IMR-90 (cell line): ENCODE measurements around the gene EIF4EBP2. TPM values are rescaled to one million over a fixed set of nuclear protein-coding genes. Genes with fewer than 3 reads are reported as not detected.
A peak's percentile ranks its signal among the peaks of the same experiment; 100 is the strongest.

Experiments
- ATAC-seq: fragments of 200-7000 bp; cut with Tn5 transposase; 2 replicates; pipeline ENCODE4 v1.9.1; 2020; ENCODE audit warnings: low read depth, mild to moderate bottlenecking, moderate library complexity
- BruUV-seq: library from RNA; stranded (reverse); fragments of 400-500 nt; replicated peaks from 2 replicates; lab custom pipeline; 2021; lab: Mats Ljungman, UMichigan
- CTCF ChIA-PET: fragments of 300-600 bp; formaldehyde crosslinking; extraction: SDS; loops from one replicate; lab custom pipeline; 2021; ENCODE audit warnings: antibody characterized with exemption; lab: Yijun Ruan, JAX
- POLR2A ChIA-PET: fragments of 300-600 bp; sonication (Branson Sonifier 250); formaldehyde crosslinking; loops from one replicate; lab custom pipeline; 2022; ENCODE audit warnings: antibody characterized with exemption; ENCODE audit not compliant: unreplicated experiment; lab: Charles Lee
- DNase-seq: peaks from one replicate; pipeline ENCODE4 v3.0.0; 2013
- H2AFZ ChIP-seq: replicated peaks from 2 replicates; pipeline ENCODE3; 2013; ENCODE audit warnings: low read length, mild to moderate bottlenecking; ENCODE audit not compliant: poor library complexity
- H2AK5ac ChIP-seq: 2 replicates; pipeline ENCODE4 v1.6.1; 2013; ENCODE audit warnings: low read depth, low read length, inconsistent platforms
- H2AK9ac ChIP-seq: replicated peaks from 2 replicates; pipeline ENCODE3; 2013; ENCODE audit warnings: mild to moderate bottlenecking, low read depth, low read length, moderate library complexity; ENCODE audit not compliant: poor library complexity
- H2BK120ac ChIP-seq: 2 replicates; pipeline ENCODE4 v1.6.1; 2013; ENCODE audit warnings: low read depth, low read length, inconsistent platforms
- H2BK15ac ChIP-seq: 3 replicates; pipeline ENCODE4 v1.6.1; 2013; ENCODE audit warnings: low read depth, low read length, inconsistent platforms
- H2BK20ac ChIP-seq: 2 replicates; pipeline ENCODE4 v1.6.1; 2013; ENCODE audit warnings: low read depth, mild to moderate bottlenecking, inconsistent platforms, low read length, moderate library complexity
- H2BK5ac ChIP-seq: 2 replicates; pipeline ENCODE4 v1.6.1; 2013; ENCODE audit warnings: mild to moderate bottlenecking, low read depth, low read length, inconsistent platforms; ENCODE audit not compliant: poor library complexity, severe bottlenecking
- H3K14ac ChIP-seq: replicated peaks from 2 replicates; pipeline ENCODE4 v1.6.1; 2013; ENCODE audit warnings: low read depth, low read length, inconsistent platforms
- H3K18ac ChIP-seq: 2 replicates; pipeline ENCODE4 v1.6.1; 2013; ENCODE audit warnings: low read depth, low read length, control low read depth
- H3K23ac ChIP-seq: 2 replicates; pipeline ENCODE4 v1.6.1; 2013; ENCODE audit warnings: low read depth, low read length, inconsistent platforms
- H3K27ac ChIP-seq: 2 replicates; pipeline ENCODE4 v1.5.1; 2013; ENCODE audit warnings: mild to moderate bottlenecking, control low read depth, low read length; ENCODE audit not compliant: insufficient read depth
- H3K27me3 ChIP-seq: 2 replicates; pipeline ENCODE4 v1.6.1; 2013; ENCODE audit warnings: low read length; ENCODE audit not compliant: control insufficient read depth, insufficient read depth
- H3K36me3 ChIP-seq: 2 replicates; pipeline ENCODE4 v1.6.1; 2013; ENCODE audit warnings: low read length, mixed read lengths; ENCODE audit not compliant: control insufficient read depth, insufficient read depth
- H3K4ac ChIP-seq: 2 replicates; pipeline ENCODE4 v1.6.1; 2013; ENCODE audit warnings: low read depth, low read length, inconsistent platforms
- H3K4me1 ChIP-seq: 2 replicates; pipeline ENCODE4 v1.6.1; 2013; ENCODE audit warnings: low read length, mixed read lengths; ENCODE audit not compliant: control insufficient read depth, insufficient read depth
- H3K4me2 ChIP-seq: 2 replicates; pipeline ENCODE4 v1.6.1; 2013; ENCODE audit warnings: low read depth, mild to moderate bottlenecking, control low read depth, low read length, moderate library complexity
- H3K4me3 ChIP-seq: 2 replicates; pipeline ENCODE4 v1.5.1; 2013; ENCODE audit warnings: low read depth, mild to moderate bottlenecking, control low read depth, low read length, moderate library complexity; ENCODE audit not compliant: insufficient read depth
- H3K56ac ChIP-seq: 2 replicates; pipeline ENCODE4 v1.6.1; 2013; ENCODE audit warnings: low read length, inconsistent platforms; ENCODE audit not compliant: insufficient read depth; ENCODE audit errors: extremely low read depth
- H3K79me1 ChIP-seq, 2 experiments: 2 replicates each; pipeline ENCODE4 v1.6.1; 2013; ENCODE audit warnings: low read length in 2 of 2, inconsistent platforms in 1 of 2, low read depth in 1 of 2
- H3K9ac ChIP-seq: 2 replicates; pipeline ENCODE4 v1.6.1; 2013; ENCODE audit warnings: low read depth, low read length, control low read depth
- H3K9me1 ChIP-seq: 2 replicates; pipeline ENCODE4 v1.6.1; 2013; ENCODE audit warnings: low read length, inconsistent platforms; ENCODE audit not compliant: insufficient read depth
- H3K9me3 ChIP-seq: 2 replicates; pipeline ENCODE4 v1.6.1; 2013; ENCODE audit warnings: low read length; ENCODE audit not compliant: control insufficient read depth, insufficient read depth
- H4K20me1 ChIP-seq: 2 replicates; pipeline ENCODE4 v1.6.1; 2013; ENCODE audit warnings: low read length, inconsistent platforms; ENCODE audit not compliant: insufficient read depth
- H4K5ac ChIP-seq: 2 replicates; pipeline ENCODE4 v1.6.1; 2013; ENCODE audit warnings: mild to moderate bottlenecking, low read depth, low read length, control low read depth
- H4K8ac ChIP-seq, 2 experiments: 2 replicates each; pipeline ENCODE4 v1.6.1; 2013; ENCODE audit warnings: low read depth in 2 of 2, low read length in 2 of 2, control low read depth in 1 of 2, inconsistent platforms in 1 of 2
- H4K91ac ChIP-seq: 2 replicates; pipeline ENCODE4 v1.6.1; 2013; ENCODE audit warnings: low read depth, low read length, inconsistent platforms; ENCODE audit not compliant: insufficient read depth
- BHLHE40 ChIP-seq: fragments of 150-350 bp; IDR thresholded peaks from 2 replicates; pipeline ENCODE4 v1.6.1; 2016; ENCODE audit warnings: mild to moderate bottlenecking, low read depth, low read length
- RFX5 ChIP-seq: IDR thresholded peaks from 2 replicates; pipeline ENCODE4 v1.8.0; 2012; ENCODE audit warnings: low read depth, mild to moderate bottlenecking, low read length, moderate library complexity
- WGBS, 2 experiments: methylation state at CpG; one replicate each; pipeline versions ENCODE4 v1.1.5 to v1.1.7; 2013; ENCODE audit warnings: missing lambda C conversion rate in 2 of 2; ENCODE audit not compliant: insufficient read length in 1 of 2; ENCODE audit errors: extremely low coverage in 2 of 2; 5-methylcytosine and 5-hydroxymethylcytosine counted together
- dilution Hi-C: fragments of 300-500 bp; cut with HindIII; formaldehyde crosslinking; loops from one replicate; pipeline ENCODE4 v1.14.3; 2018; ENCODE audit warnings: low sequenced_read_pairs; ENCODE audit not compliant: unreplicated experiment
- in situ Hi-C: fragments of 300-500 bp; cut with MboI; formaldehyde crosslinking; loops from 3 replicates; pipeline ENCODE4 v1.14.3; 2019; ENCODE audit warnings: low sequenced_read_pairs, inconsistent platforms, mixed read lengths
- intact Hi-C: fragments of 100-400 bp; cut with micrococcal nuclease; formaldehyde crosslinking; loops from 2 replicates; pipeline ENCODE4 v1.10.0; 2022
- polyA plus RNA-seq, 3 experiments: library from polyadenylated mRNA; depleted of rRNA; stranded (reverse); fragments of >200 nt; gene quantifications; 2 replicates each; pipeline ENCODE4 v1.2.3, GENCODE V29; 2012; ENCODE audit warnings: low replicate concordance in 1 of 3
- total RNA-seq: library from RNA; depleted of rRNA; stranded (reverse); fragments of >200 nt; gene quantifications from 2 replicates; pipeline ENCODE4 v1.2.3, GENCODE V29; 2012
- TF ChIP-seq, protein P1 (sequence below): fragments of 150-350 bp; IDR thresholded peaks from 2 replicates; pipeline ENCODE4 v1.6.1; 2017; ENCODE audit warnings: mild to moderate bottlenecking, antibody characterized with exemption, low read length, low read depth

EIF4EBP2 gene
- total and polyA plus RNA-seq, 2 of the 4 experiments (the other 2 are of a cell fraction) = 13.7 to 15.6 TPM

DNA sequence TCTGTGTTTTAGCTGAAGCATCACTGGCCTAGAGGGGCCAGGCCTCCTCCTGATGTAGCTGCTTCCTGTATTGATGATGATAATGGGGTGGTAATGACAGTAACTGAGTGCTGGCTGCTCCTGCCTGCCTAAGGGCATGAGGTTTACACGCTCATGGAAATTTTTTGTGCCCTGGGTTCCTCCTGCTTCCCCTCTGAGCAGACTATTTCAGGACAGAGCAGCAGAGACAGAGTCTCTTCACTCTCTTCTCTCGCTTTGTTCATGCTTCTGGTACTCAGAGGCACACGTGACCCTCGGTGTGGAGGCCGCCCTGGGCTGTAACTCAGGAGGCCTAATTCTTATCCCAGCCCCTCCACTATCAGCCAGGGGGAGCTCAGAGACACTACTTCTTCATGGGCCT lies 49.4 kb upstream of the EIF4EBP2 start:
- Histone ChIP-seq H4K20me1 (peaks cover 8% of the 10 kb centered on the region; the same call in 1 of the 2 replicates), H3K4me2 (no peak overlapping the region), H3K9me1 (peaks cover 17% of the 10 kb centered on the region), H3K56ac (no peak overlapping the region), H2BK5ac (no peak overlapping the region), H4K91ac (no peak overlapping the region), H3K14ac (peak overlapping the region; percentile 35; the same call in 1 of the 2 replicates), H3K27ac (no peak overlapping the region), H2BK120ac (no peak overlapping the region; the same call in 1 of the 2 replicates), H3K4ac (peak overlapping the region; percentile 44; the same call in 1 of the 2 replicates), H4K8ac (no peak overlapping the region), H3K23ac (no peak overlapping the region), H3K9me3 (no peaks in the 10 kb centered on the region), H4K5ac (no peak overlapping the region), H3K4me3 (no peak overlapping the region), H3K18ac (no peak overlapping the region; the same call in 1 of the 2 replicates), H2BK20ac (no peak overlapping the region), H2AK5ac (no peak overlapping the region; the same call in 1 of the 2 replicates), H2BK15ac (0 out of 3 replicates have a peak overlapping the region, but pooled peaks have one; percentile 28), H3K9ac (no peak overlapping the region), H3K27me3 (0 out of 2 replicates have a peak, but pooled peaks cover 3% of the 10 kb centered on the region), H2AFZ (no peak overlapping the region), H3K4me1 (peaks cover 20% of the 10 kb centered on the region), H3K36me3 (no peaks in the 10 kb centered on the region), H2AK9ac (no peak overlapping the region), H3K79me1 (peaks cover 3 to 8% of the 10 kb centered on the region in 2 experiments; a peak in 2 of 4 replicates)
- whole genome bisulfite sequencing, 2 experiments = 83% methylated on average over 1 of the region's 5 CpGs; no CpG with 5 or more reads in 1 of the 2 experiments
- ATAC-seq = no peak
- dilution Hi-C loops (no loop called here), in situ Hi-C loops (no loop called here), intact Hi-C loops (no loop called here)
- DNase-seq = no peak
- no peak for TF ChIP-seq BHLHE40
- TF ChIP-seq, protein P1, sequence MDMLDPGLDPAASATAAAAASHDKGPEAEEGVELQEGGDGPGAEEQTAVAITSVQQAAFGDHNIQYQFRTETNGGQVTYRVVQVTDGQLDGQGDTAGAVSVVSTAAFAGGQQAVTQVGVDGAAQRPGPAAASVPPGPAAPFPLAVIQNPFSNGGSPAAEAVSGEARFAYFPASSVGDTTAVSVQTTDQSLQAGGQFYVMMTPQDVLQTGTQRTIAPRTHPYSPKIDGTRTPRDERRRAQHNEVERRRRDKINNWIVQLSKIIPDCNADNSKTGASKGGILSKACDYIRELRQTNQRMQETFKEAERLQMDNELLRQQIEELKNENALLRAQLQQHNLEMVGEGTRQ = no peak
- no peak for TF ChIP-seq RFX5
- no TSS peak for BruUV-seq
- ChIA-PET CTCF (no interaction called here), POLR2A (no interaction called here)
